GM12865 (cell line): ENCODE data around the gene MAP3K19.

Experiments
- DNase-seq: peaks from one replicate; pipeline ENCODE4 v3.0.0; 2010; ENCODE audit warnings: low read depth
- H3K4me3 ChIP-seq: 2 replicates; pipeline ENCODE4 v1.5.1; 2011; ENCODE audit warnings: mild to moderate bottlenecking, low read depth, low read length, control low read depth
- CTCF ChIP-seq: IDR thresholded peaks from 2 replicates; pipeline ENCODE4 v1.5.1; 2011; ENCODE audit warnings: low read length, control low read depth, low read depth, inconsistent platforms; ENCODE audit not compliant: insufficient read depth; ENCODE audit errors: missing control alignments

The MAP3K19 gene

GRCh38 chr2:134934150-134934549 is 113.1 kb downstream of the MAP3K19 start:
- no peak overlapping the region for H3K4me3 ChIP-seq
- DNase-seq = no peak
- no peak for TF ChIP-seq CTCF

DNA sequence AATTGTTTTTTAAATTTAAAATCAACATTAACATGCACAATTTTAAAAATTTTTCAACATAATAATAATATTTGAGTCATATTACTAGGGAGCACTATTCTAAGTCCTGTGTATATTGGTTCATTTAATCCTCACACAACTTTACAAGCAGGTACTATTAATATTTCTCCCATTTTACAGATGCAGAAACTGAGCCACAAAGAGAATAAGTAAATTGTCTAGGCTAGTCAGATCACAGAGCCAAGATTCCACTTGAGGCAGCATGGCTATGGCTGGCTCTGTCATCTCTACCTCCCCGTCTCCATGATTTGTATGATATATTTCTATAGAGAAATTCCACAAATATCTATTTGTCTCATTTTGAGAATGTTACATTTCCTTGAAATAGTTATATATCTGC is 113.5 kb downstream of the MAP3K19 start:
- no peak for DNase-seq
- no peak overlapping the region for H3K4me3 ChIP-seq
- TF ChIP-seq CTCF = no peak

- no peak for DNase-seq
- H3K4me3 ChIP-seq = no peak overlapping the region
- no peak for TF ChIP-seq CTCF
Observed at GRCh38 chr2:134932864-134933526, 114.3 kb downstream of the MAP3K19 start.

DNA sequence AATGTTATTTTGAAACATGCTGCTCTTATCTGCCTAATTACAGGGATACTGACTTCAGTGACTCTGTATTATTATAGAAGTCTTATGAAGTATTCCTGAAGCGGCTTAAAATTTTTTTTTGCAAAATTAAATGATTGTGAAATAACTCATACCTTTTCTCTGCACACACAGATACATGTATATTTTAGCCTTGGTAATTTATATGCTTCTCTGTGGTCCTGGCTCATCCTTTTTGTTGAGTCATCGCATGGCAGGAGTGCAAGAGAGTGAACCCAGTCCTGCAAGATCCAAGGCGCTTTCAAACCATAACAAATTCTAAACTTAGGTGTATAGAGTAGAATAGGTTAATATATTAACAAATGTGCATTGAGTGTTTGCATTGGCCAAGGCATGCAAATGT is 120.1 kb downstream of the MAP3K19 start:
- no peak for DNase-seq
- no peak overlapping the region for H3K4me3 ChIP-seq
- TF ChIP-seq CTCF = no peak

DNA sequence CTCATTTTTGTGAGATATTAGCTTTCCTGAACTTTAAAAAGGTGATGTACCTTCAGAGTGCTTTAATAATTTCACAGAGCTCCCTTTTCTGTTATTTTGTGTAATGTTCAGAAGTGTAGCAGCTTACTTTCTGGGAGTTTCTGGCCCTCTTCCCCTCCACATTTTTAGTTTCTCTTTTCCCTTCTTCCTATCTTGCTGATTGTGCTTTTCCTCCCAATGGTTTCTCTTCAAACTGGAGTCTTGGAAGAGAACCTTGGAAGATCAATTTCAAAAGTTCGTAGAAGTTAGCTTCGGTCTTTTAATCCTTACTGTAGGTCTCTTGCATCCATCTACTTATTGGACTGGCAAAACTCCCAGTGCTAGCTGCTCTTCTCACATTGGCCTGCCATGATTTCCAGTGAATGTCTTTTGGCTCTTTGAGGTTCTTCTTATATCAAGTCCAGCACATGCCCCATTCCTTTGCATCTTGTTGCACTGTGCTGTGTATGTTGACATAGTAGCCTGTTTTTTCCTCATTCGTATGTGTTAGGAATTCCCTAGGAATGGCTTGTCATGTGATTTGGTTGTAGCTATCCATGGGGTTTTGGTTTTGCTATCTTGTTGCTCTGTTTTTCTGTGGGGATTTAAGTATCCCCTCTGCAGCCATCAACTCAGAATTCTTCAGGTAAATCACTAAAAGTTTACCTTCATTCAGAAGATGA is 120.9 kb downstream of the MAP3K19 start:
- TF ChIP-seq CTCF = no peak
- DNase-seq = no peak
- H3K4me3 ChIP-seq = no peak overlapping the region

GRCh38 chr2:134924912-134925311 is 122.3 kb downstream of the MAP3K19 start:
- TF ChIP-seq CTCF = no peak
- no peak overlapping the region for H3K4me3 ChIP-seq
- no peak for DNase-seq
